ENCODE measurements around the gene SLC16A12.

SLC16A12 gene

DNA sequence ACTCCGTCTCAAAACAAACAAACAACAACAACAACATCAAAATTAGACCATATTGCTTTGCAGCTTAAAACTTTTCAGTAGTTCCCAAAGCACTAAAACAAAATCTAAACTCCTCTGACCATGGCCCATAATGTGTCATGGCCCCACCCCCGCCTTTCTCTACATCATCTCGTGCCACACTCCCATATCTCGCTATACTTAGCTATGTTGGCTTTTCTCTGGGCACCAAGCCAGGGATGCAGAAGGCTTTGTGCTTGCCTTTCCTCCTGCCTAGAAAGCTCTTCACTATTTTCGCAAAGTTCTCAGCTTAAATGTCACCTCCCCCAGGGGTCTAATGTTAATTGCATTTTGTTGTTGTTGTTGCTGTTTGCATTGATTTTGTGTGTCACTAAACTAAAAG, 15.1 kb upstream of the SLC16A12 start:
- H3K27me3 ChIP-seq (ENCODE audit: insufficient read depth, low read length) = no peaks in the 10 kb centered on the region
- TF ChIP-seq, protein P1, sequence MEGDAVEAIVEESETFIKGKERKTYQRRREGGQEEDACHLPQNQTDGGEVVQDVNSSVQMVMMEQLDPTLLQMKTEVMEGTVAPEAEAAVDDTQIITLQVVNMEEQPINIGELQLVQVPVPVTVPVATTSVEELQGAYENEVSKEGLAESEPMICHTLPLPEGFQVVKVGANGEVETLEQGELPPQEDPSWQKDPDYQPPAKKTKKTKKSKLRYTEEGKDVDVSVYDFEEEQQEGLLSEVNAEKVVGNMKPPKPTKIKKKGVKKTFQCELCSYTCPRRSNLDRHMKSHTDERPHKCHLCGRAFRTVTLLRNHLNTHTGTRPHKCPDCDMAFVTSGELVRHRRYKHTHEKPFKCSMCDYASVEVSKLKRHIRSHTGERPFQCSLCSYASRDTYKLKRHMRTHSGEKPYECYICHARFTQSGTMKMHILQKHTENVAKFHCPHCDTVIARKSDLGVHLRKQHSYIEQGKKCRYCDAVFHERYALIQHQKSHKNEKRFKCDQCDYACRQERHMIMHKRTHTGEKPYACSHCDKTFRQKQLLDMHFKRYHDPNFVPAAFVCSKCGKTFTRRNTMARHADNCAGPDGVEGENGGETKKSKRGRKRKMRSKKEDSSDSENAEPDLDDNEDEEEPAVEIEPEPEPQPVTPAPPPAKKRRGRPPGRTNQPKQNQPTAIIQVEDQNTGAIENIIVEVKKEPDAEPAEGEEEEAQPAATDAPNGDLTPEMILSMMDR (IDR thresholded peaks at IDR 0.05; ENCODE audit: low read length) = no peak
- TF ChIP-seq EZH2 (IDR thresholded peaks at IDR 0.05; ENCODE audit: borderline replicate concordance, low read length) = no peak
- H3K36me3 ChIP-seq (ENCODE audit: insufficient read depth, low read length) = no peaks in the 10 kb centered on the region
- no peak overlapping the region for H3K4me3 ChIP-seq (ENCODE audit: low read depth, low read length, poor library complexity, severe bottlenecking)
- H3K4me1 ChIP-seq (ENCODE audit: insufficient read depth, low read length, severe bottlenecking) = no peaks in the 10 kb centered on the region
- H3K4me2 ChIP-seq (ENCODE audit: low read length) = no peak overlapping the region
- H3K9me2 ChIP-seq (ENCODE audit: low read depth, low read length) = no peaks in the 10 kb centered on the region
- no peak overlapping the region for H3K9ac ChIP-seq (ENCODE audit: low read length)
- H3K27ac ChIP-seq (ENCODE audit: low read depth, low read length, poor library complexity, severe bottlenecking) = no peak overlapping the region
- no peaks in the 10 kb centered on the region for H3F3A ChIP-seq (ENCODE audit: insufficient read depth, low read length)
- H3K9me3 ChIP-seq (ENCODE audit: low read length) = no peaks in the 10 kb centered on the region
- H2AFZ ChIP-seq (ENCODE audit: low read length) = no peak overlapping the region
- no peaks in the 10 kb centered on the region for H3K79me2 ChIP-seq (ENCODE audit: insufficient read depth, low read length)
- no peaks in the 10 kb centered on the region for H4K20me1 ChIP-seq (ENCODE audit: insufficient read depth, low read length)

DNA sequence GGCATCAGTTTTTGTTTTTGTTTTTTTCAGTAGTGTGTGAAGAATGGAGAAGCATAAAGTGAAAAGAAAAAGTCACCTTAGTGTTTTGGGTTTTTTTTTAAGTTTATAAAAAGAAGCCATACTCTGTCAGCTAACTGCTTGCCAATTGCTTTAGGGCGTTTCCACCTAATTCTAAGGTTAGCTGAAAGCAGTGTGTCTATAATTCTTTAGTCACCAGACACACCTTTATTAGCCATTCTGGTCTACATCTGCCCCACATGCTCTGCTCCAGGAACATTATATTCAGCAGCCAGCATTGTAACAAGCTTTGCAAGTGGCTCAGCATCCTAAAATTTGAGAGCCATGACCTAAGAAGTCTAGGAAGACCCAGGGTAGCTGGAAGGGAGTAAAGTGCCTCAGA, 14.1 kb upstream of the SLC16A12 start:
- no peaks in the 10 kb centered on the region for H3K4me1 ChIP-seq (ENCODE audit: insufficient read depth, low read length, severe bottlenecking)
- H3K36me3 ChIP-seq (ENCODE audit: insufficient read depth, low read length) = no peaks in the 10 kb centered on the region
- no peak overlapping the region for H2AFZ ChIP-seq (ENCODE audit: low read length)
- H3K27me3 ChIP-seq (ENCODE audit: insufficient read depth, low read length) = no peaks in the 10 kb centered on the region
- H3K27ac ChIP-seq (ENCODE audit: low read depth, low read length, poor library complexity, severe bottlenecking) = no peak overlapping the region
- no peaks in the 10 kb centered on the region for H4K20me1 ChIP-seq (ENCODE audit: insufficient read depth, low read length)
- no peaks in the 10 kb centered on the region for H3K9me3 ChIP-seq (ENCODE audit: low read length)
- H3K4me2 ChIP-seq (ENCODE audit: low read length) = no peak overlapping the region
- H3K9ac ChIP-seq (ENCODE audit: low read length) = no peak overlapping the region
- no peak overlapping the region for H3K4me3 ChIP-seq (ENCODE audit: low read depth, low read length, poor library complexity, severe bottlenecking)
- no peaks in the 10 kb centered on the region for H3F3A ChIP-seq (ENCODE audit: insufficient read depth, low read length)
- TF ChIP-seq, protein P1 (IDR thresholded peaks at IDR 0.05; ENCODE audit: low read length) = no peak
- TF ChIP-seq EZH2 (IDR thresholded peaks at IDR 0.05; ENCODE audit: borderline replicate concordance, low read length) = no peak
- H3K79me2 ChIP-seq (ENCODE audit: insufficient read depth, low read length) = no peaks in the 10 kb centered on the region
- no peaks in the 10 kb centered on the region for H3K9me2 ChIP-seq (ENCODE audit: low read depth, low read length)

DNA sequence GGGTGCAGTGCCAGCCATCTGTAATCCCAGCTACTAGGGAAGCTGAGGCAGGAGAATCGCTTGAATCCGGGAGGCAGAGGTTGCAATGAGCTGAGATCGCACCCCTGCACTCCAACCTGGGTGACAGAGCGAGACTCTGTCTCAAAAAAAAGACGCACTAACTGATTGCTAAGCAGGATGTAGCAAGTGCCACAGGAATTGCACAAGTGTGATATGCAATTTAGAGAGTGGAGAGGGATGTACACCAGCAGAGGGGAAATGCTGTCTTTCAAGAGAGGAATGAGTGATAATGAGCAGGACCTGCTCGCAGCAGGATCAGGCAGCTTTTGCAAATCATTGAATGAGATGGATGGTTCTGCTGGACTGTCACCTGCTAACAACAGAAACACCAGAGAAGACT, 13.3 kb upstream of the SLC16A12 start:
- TF ChIP-seq, protein P1 (IDR thresholded peaks at IDR 0.05; ENCODE audit: low read length) = no peak
- no peak for TF ChIP-seq EZH2 (IDR thresholded peaks at IDR 0.05; ENCODE audit: borderline replicate concordance, low read length)
- Histone ChIP-seq H3K9ac (ENCODE audit: low read length) (no peak overlapping the region), H3K36me3 (ENCODE audit: insufficient read depth, low read length) (no peaks in the 10 kb centered on the region), H3K27ac (ENCODE audit: low read depth, low read length, poor library complexity, severe bottlenecking) (no peak overlapping the region), H3K4me1 (ENCODE audit: insufficient read depth, low read length, severe bottlenecking) (no peaks in the 10 kb centered on the region), H3K9me2 (ENCODE audit: low read depth, low read length) (no peaks in the 10 kb centered on the region), H3K79me2 (ENCODE audit: insufficient read depth, low read length) (no peaks in the 10 kb centered on the region), H3K4me3 (ENCODE audit: low read depth, low read length, poor library complexity, severe bottlenecking) (no peak overlapping the region), H4K20me1 (ENCODE audit: insufficient read depth, low read length) (no peaks in the 10 kb centered on the region), H3K4me2 (ENCODE audit: low read length) (no peak overlapping the region), H3F3A (ENCODE audit: insufficient read depth, low read length) (no peaks in the 10 kb centered on the region), H3K9me3 (ENCODE audit: low read length) (no peaks in the 10 kb centered on the region), H2AFZ (ENCODE audit: low read length) (no peak overlapping the region), H3K27me3 (ENCODE audit: insufficient read depth, low read length) (no peaks in the 10 kb centered on the region)

Measured in OCI-LY1 (cell line).